GM18907 (cell line): Measurements from ENCODE around the gene SLC44A3.
A peak's percentile ranks its signal among the peaks of the same experiment; 100 is the strongest.

ENCODE experiments used
- ATAC-seq: cut with Tn5 transposase; IDR thresholded peaks from one replicate; pipeline ENCODE4 v1.9.1; 2021; ENCODE audit warnings: mild to moderate bottlenecking, moderate library complexity; ENCODE audit not compliant: unreplicated experiment

The SLC44A3 gene

GRCh38 chr1:94928293-94928939, 108.3 kb downstream of the SLC44A3 start:
- no peak for ATAC-seq

GRCh38 chr1:94929351-94930217, 109.4 kb downstream of the SLC44A3 start:
- ATAC-seq = no peak

GRCh38 chr1:94931254-94931841, 111.2 kb downstream of the SLC44A3 start:
- no peak for ATAC-seq

- ATAC-seq = no peak
Observed at GRCh38 chr1:94934551-94934950, 114.4 kb downstream of the SLC44A3 start.

- ATAC-seq = no peak
Observed at GRCh38 chr1:94935034-94935433, 114.9 kb downstream of the SLC44A3 start.

- ATAC-seq = no peak
Observed at GRCh38 chr1:94935476-94935875, 115.3 kb downstream of the SLC44A3 start.

GRCh38 chr1:94936861-94937620, 116.9 kb downstream of the SLC44A3 start:
- no peak for ATAC-seq

GRCh38 chr1:94937820-94938219, 117.7 kb downstream of the SLC44A3 start:
- no peak for ATAC-seq

- no peak for ATAC-seq
Observed at GRCh38 chr1:94940738-94941137, 120.6 kb downstream of the SLC44A3 start.

- peak; percentile 27 for ATAC-seq
Observed at GRCh38 chr1:94941480-94941879, 121.3 kb downstream of the SLC44A3 start.

- peak; percentile 83 for ATAC-seq
Observed at GRCh38 chr1:94942171-94943128, 122.3 kb downstream of the SLC44A3 start.
